ENCODE measurements around the gene JARID2.

JARID2 gene

DNA sequence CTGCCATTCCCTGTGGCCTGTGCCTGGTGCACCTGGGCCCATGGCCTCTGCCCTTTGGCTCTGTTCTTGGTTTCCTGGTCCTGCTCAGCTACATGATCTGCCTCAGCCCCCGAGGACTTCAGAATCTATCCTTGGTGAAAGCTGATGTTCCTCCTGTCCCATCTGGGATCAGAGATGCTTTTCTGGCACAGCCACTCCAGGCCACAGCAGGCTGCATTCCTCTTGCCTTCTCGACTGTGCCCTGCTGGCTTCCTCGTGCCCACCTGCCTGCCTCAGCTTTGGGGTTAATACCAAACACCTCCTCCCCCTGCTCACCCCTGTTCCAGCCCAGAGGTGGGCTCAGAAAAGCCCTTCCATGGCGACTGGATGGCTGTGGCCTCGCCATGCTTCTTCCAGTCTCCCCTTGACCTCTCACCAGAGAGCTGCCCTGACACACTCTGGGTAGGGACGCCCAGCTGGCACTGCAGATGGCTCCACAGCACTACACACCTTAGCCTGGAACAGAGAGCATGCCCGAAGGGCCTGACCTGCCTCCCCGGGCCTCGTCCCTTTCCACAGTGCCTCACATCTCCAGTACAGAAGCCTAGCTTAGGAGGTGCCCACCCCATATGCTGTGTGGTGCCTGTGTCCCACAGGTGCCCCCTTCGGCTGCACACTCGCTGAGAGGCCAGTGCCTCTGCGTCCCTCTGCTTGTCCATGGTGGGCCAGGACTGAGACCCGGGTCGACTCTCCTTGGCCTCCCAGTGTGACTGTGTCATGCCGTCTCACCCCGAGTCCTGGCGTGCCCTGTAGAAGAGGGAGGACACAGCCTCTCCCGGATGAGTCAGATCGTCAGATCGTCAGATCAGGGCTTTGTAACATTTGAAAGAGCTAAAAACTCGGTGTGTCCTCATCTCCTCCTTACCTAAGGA lies 268.2 kb downstream of the JARID2 start:
- DNase-seq, result no peak

- no peak for DNase-seq
Observed at GRCh38 chr6:15515226-15515625, 269.4 kb downstream of the JARID2 start.

GRCh38 chr6:15515660-15516375 lies 269.9 kb downstream of the JARID2 start:
- no peak for DNase-seq

- DNase-seq, result no peak
Observed at GRCh38 chr6:15516378-15516777, 270.5 kb downstream of the JARID2 start.

DNA sequence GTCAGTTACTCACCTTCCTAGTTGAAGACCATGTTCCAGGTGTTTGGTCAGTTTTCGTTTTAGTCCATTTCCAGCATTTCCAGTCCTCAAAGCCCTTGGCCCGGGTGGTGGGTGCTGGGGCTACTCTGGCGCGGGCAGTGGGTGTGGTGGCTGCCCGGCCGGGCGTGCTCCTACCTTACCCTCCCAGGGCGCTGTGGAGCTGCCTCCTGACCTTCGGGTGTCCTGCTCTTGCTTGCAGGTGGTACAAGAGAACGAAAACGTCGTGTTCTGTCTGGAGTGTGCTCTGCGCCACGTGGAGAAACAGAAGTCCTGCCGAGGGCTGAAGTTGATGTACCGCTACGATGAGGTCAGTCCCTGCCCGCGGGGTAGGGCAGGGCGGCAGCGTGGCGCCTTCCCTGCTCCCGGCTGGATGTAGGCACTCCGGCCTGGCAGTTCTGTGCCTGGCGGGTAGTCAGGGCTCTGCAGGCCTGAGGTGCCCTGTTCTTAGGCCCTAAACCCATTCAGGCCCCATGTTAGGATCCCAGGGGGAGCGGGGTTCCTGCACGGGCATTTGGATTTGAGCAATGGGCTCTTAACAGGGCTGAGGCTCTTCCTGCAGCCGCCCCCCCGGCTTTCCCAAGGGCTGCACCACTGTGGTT lies 271.2 kb downstream of the JARID2 start:
- DNase-seq, result no peak

GRCh38 chr6:15517600-15517999 lies 271.7 kb downstream of the JARID2 start:
- no peak for DNase-seq

- no peak for DNase-seq
Observed at GRCh38 chr6:15518057-15518456, 272.2 kb downstream of the JARID2 start.

DNA sequence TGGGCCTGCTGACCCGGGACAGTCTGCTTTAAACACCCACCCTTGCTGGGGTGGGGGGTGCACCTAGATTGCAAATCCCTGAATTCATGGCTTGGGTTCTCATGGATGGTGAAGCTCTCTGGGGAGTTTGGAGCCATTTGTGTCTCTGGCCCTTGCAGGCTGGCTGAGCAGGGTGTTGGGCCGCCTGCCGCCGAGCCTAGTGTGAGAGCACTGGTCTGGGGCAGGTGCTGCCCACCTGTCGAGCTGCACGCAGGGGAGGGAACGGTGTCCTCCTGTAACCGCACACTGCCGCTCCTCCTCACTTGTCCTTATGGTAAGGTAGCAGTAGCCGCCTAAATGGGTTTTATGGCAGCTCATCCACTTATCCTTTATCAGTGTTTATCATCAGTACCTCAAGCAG lies 273.0 kb downstream of the JARID2 start:
- no peak for DNase-seq

DNA sequence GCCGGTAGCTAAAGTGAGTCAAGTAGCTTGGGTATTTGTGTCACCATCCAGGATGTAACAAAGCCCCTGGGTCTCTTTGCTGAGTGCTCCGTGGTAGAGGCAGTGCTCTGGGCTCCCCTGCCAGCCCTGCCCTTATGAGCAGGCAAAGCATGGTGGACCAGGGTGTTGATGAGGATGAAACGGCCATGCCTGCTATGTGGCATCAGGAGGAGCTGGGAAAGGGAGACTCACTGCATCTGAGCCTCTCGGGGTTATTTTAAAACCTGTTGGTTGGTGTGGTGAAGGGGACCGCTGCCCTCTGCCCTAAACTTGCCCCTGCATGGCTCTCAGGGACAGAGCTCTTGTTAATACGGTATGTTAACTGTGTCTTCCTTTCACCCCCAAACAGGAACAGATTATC lies 273.8 kb downstream of the JARID2 start:
- no peak for DNase-seq

GRCh38 chr6:15520626-15521203 lies 274.8 kb downstream of the JARID2 start:
- no peak for DNase-seq

DNA sequence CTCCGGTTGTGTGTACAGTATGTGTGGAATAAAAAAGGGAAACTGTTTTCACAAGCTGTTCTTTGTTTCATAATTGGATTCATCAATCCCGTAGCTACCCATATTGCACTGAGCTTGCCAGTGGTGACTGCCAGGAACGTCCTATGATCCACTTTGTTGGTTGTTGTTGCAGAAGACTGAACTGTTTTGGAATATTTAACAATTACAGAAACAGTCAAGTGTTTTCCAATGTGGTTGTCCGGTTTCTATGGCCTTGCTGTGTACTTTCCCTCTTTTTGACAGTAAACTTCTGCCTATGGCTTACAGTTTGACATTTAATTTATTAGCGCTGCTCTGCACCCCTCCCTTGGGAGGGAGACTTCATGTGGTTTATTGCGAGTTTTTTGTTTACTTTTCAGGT lies 275.7 kb downstream of the JARID2 start:
- no peak for DNase-seq

- no peak for DNase-seq
Observed at GRCh38 chr6:15522026-15522425, 276.2 kb downstream of the JARID2 start.

- no peak for DNase-seq
Observed at GRCh38 chr6:15522427-15522826, 276.6 kb downstream of the JARID2 start.

GRCh38 chr6:15522856-15523529 lies 277.1 kb downstream of the JARID2 start:
- DNase-seq, result no peak

DNA sequence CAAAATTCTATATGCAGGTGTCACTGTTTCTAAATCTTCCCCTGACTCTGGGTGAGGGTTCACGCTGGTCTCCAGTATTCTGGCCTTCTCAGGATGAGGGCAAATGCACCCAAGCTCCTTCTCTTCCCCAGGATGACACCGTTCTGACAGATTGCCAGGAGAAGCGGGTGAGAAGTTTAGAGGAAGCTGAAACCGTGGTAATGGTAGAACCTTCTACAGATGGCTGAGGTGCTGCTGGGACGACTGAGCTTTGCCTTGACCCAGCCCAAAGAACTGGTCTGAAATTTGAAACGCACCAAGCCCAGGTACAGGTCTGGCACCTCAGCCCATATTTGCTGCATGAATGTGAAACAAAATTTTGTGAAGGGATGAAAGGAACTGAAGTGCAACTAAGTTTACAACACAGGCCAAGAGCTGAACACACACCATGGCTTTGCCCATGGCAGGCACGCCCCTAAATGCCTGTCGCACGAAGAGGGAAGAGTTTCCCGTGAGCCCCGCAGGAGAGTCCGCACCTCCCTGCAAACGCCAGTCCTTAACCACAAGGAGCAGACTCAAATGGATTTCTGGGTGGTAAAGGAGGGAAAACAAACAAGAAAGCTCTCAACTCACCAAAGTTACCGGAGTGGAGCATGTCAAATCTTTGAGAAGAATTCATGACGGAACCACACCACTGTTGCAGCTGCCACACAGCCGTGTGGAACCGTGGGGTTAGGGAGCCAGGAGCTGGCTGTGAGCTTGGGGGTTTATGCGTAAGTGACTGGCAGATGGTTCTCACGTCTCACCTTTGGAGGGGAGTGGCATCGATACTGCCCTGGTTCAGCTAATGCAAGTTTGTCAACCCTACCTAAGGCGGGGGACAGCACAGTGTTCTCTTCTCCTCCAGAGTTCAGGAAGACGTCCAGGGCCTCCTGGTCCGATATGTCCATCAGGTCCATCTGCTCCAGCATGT lies 278.1 kb downstream of the JARID2 start:
- no peak for DNase-seq

GRCh38 chr6:15524861-15525401 lies 279.1 kb downstream of the JARID2 start:
- DNase-seq, result no peak

DNA sequence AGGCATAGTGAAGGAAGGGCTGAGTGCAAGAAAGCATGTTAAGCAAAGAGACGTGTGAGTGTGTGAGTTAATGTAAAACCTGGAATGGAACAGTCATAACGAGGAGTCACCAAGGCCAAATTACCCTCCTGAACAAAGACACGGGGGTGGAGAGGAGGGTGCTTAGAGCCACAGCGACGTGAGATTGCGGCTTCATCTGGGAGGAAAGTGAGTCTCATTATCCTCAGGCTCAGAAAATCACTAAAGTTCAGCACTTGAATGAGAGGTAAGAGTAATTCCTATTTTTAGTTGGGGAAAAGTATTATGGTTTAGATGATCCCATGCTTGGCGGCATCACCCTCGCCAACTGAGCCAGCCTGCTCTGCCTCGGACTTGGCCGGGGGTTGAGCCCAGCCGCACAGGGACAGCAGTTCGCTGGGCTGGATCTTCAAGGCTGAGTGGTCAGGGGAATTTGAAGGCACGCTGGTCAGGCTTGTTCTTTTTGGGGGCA lies 280.4 kb downstream of the JARID2 start:
- DNase-seq, result no peak

- DNase-seq, result no peak
Observed at GRCh38 chr6:15527838-15528617, 282.2 kb downstream of the JARID2 start.

DNA sequence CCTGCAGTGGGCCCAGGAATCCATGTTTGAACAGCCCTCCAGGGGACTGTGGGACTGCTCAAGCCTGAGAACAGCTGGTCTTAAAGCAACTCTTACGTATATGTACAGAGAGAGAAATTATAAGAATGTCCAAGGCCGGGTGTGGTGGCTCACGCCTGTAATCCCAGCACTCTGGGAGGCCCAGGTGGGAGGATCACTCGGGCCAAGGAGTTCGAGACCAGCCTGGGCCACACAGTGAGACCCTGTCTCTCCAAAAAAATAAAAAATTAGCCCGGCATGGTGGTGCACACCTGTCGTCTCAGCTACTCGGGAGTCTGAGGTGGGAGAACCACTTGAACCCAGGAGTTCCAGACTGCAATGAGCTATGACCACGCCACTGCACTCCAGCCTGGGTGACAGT lies 283.0 kb downstream of the JARID2 start:
- no peak for DNase-seq

DNA sequence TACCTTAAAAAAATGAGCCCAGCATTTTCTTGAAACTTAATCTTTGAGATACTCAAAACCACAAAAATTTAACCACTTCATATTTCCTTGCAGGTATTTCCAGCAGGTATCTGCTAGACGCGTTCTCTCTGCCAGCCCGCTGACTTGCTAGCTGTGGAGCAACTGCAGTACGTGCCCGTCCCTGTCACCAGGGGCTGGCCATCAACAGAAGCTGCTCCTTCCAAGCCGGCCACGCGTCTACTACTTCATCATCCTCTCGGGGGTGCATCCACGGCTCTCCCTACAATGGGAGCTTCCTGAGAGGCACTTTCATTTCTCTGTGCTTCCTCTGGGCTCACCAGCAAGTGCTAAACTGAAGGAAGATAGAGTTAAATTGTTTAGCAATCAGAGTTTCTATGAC lies 284.5 kb downstream of the JARID2 start:
- DNase-seq, result no peak
